ENCODE data around the gene FBXO30. TPM values are rescaled to one million over a fixed set of nuclear protein-coding genes. Genes with fewer than 3 reads are reported as not detected.

The FBXO30 gene
- total and polyA plus RNA-seq, 9 of the 15 experiments (the other 6 are each of a cell fraction or from before 2014, with no cell fraction given), result 3.6 to 12.8 (median 7.1) TPM

- TF ChIP-seq PYGO2 (tag; IDR thresholded peaks at IDR 0.05) (no peak), SMAD4 (CRISPR knock-in tag; conservative IDR thresholded peaks at IDR 0.05) (no peak), ZNF398 (CRISPR knock-in tag; IDR thresholded peaks at IDR 0.05) (no peak), SMARCC2 (IDR thresholded peaks at IDR 0.05; ENCODE audit: low read depth) (peak; percentile 71), RNF219 (CRISPR knock-in tag; IDR thresholded peaks at IDR 0.05) (no peak), FUS (optimal IDR thresholded peaks at IDR 0.05; ENCODE audit: low read depth, low read length) (no peak), BRD9 (IDR thresholded peaks at IDR 0.05; ENCODE audit: low read depth, partially characterized antibody) (peak; percentile 63), SOX6 (IDR thresholded peaks at IDR 0.05) (0 out of 2 replicates have a peak, but pooled peaks have one; percentile 9), ZNF717 (CRISPR knock-in tag; IDR thresholded peaks at IDR 0.05) (no peak), KLF1 (tag; IDR thresholded peaks at IDR 0.05) (no peak), BRF2 (IDR thresholded peaks at IDR 0.05; ENCODE audit: borderline replicate concordance, insufficient read depth, insufficient read length) (no peak), PHF21A (IDR thresholded peaks at IDR 0.05; ENCODE audit: borderline replicate concordance, low read depth) (no peak), PRDM10 (IDR thresholded peaks at IDR 0.05; ENCODE audit: partially characterized antibody) (no peak), NCOA1 (IDR thresholded peaks at IDR 0.05; ENCODE audit: low read depth) (peak; percentile 60; the same call in 1 of the 2 replicates), C11orf30 (IDR thresholded peaks at IDR 0.05; ENCODE audit: low read depth) (peak; percentile 100), HMG20A (CRISPR knock-in tag; conservative IDR thresholded peaks at IDR 0.05) (no peak)
- TF ChIP-seq, protein P1, sequence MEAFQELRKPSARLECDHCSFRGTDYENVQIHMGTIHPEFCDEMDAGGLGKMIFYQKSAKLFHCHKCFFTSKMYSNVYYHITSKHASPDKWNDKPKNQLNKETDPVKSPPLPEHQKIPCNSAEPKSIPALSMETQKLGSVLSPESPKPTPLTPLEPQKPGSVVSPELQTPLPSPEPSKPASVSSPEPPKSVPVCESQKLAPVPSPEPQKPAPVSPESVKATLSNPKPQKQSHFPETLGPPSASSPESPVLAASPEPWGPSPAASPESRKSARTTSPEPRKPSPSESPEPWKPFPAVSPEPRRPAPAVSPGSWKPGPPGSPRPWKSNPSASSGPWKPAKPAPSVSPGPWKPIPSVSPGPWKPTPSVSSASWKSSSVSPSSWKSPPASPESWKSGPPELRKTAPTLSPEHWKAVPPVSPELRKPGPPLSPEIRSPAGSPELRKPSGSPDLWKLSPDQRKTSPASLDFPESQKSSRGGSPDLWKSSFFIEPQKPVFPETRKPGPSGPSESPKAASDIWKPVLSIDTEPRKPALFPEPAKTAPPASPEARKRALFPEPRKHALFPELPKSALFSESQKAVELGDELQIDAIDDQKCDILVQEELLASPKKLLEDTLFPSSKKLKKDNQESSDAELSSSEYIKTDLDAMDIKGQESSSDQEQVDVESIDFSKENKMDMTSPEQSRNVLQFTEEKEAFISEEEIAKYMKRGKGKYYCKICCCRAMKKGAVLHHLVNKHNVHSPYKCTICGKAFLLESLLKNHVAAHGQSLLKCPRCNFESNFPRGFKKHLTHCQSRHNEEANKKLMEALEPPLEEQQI (IDR thresholded peaks at IDR 0.05), result no peak
These were observed 1.1 kb downstream of the FBXO30 start (continued) for GRCh38 chr6:145813285-145814034.

Measured in K562 (cell line).